ENCODE data around the gene SEMA6B.

Gene SEMA6B

GRCh38 chr19:4504891-4505569, 54.5 kb downstream of the SEMA6B start:
- Histone ChIP-seq H3K27me3 (ENCODE audit: insufficient read depth, low read depth) (no peaks in the 10 kb centered on the region; the same call in 1 of the 2 replicates), H3K4me2 (no peak overlapping the region), H3K4me3 (IDR thresholded peaks at IDR 0.05; ENCODE audit: insufficient read depth, low read depth, low read length) (no peak overlapping the region), H3K9ac (no peak overlapping the region), H3K79me2 (ENCODE audit: insufficient read depth, low read depth) (no peaks in the 10 kb centered on the region), H2AFZ (ENCODE audit: low read depth) (no peak overlapping the region), H3K27ac (no peak overlapping the region), H3K36me3 (ENCODE audit: insufficient read depth) (no peaks in the 10 kb centered on the region), H4K20me1 (ENCODE audit: insufficient read depth) (no peaks in the 10 kb centered on the region), H3K4me1 (ENCODE audit: low read depth, poor library complexity, severe bottlenecking) (no peaks in the 10 kb centered on the region)
- TF ChIP-seq CTCF (conservative IDR thresholded peaks at IDR 0.05; ENCODE audit: low read depth, low read length), result no peak

- TF ChIP-seq CTCF (conservative IDR thresholded peaks at IDR 0.05; ENCODE audit: low read depth, low read length), result no peak
- Histone ChIP-seq H3K27ac (no peak overlapping the region), H3K4me2 (no peak overlapping the region), H3K79me2 (ENCODE audit: insufficient read depth, low read depth) (no peaks in the 10 kb centered on the region), H2AFZ (ENCODE audit: low read depth) (no peak overlapping the region), H3K27me3 (ENCODE audit: insufficient read depth, low read depth) (no peaks in the 10 kb centered on the region; the same call in 1 of the 2 replicates), H3K4me1 (ENCODE audit: low read depth, poor library complexity, severe bottlenecking) (no peaks in the 10 kb centered on the region), H3K4me3 (IDR thresholded peaks at IDR 0.05; ENCODE audit: insufficient read depth, low read depth, low read length) (no peak overlapping the region), H3K9ac (no peak overlapping the region), H3K36me3 (ENCODE audit: insufficient read depth) (no peaks in the 10 kb centered on the region), H4K20me1 (ENCODE audit: insufficient read depth) (no peaks in the 10 kb centered on the region)
Measured at GRCh38 chr19:4504297-4504701, 55.2 kb downstream of the SEMA6B start.

GRCh38 chr19:4503825-4504170, 55.7 kb downstream of the SEMA6B start:
- H3K36me3 ChIP-seq (ENCODE audit: insufficient read depth), result no peaks in the 10 kb centered on the region
- no peaks in the 10 kb centered on the region for H3K79me2 ChIP-seq (ENCODE audit: insufficient read depth, low read depth)
- no peaks in the 10 kb centered on the region for H4K20me1 ChIP-seq (ENCODE audit: insufficient read depth)
- H3K9ac ChIP-seq, result no peak overlapping the region
- no peaks in the 10 kb centered on the region for H3K4me1 ChIP-seq (ENCODE audit: low read depth, poor library complexity, severe bottlenecking)
- no peak for TF ChIP-seq CTCF (conservative IDR thresholded peaks at IDR 0.05; ENCODE audit: low read depth, low read length)
- H2AFZ ChIP-seq (ENCODE audit: low read depth), result no peak overlapping the region
- H3K4me3 ChIP-seq (IDR thresholded peaks at IDR 0.05; ENCODE audit: insufficient read depth, low read depth, low read length), result no peak overlapping the region
- H3K4me2 ChIP-seq, result no peak overlapping the region
- no peaks in the 10 kb centered on the region for H3K27me3 ChIP-seq (ENCODE audit: insufficient read depth, low read depth)
- no peak overlapping the region for H3K27ac ChIP-seq

- no peak for TF ChIP-seq CTCF (conservative IDR thresholded peaks at IDR 0.05; ENCODE audit: low read depth, low read length)
- no peaks in the 10 kb centered on the region for H3K4me1 ChIP-seq (ENCODE audit: low read depth, poor library complexity, severe bottlenecking)
- no peaks in the 10 kb centered on the region for H4K20me1 ChIP-seq (ENCODE audit: insufficient read depth)
- no peak overlapping the region for H3K4me2 ChIP-seq
- H3K9ac ChIP-seq, result no peak overlapping the region
- H3K4me3 ChIP-seq (IDR thresholded peaks at IDR 0.05; ENCODE audit: insufficient read depth, low read depth, low read length), result no peak overlapping the region
- H3K36me3 ChIP-seq (ENCODE audit: insufficient read depth), result no peaks in the 10 kb centered on the region
- H3K27ac ChIP-seq, result no peak overlapping the region
- no peaks in the 10 kb centered on the region for H3K27me3 ChIP-seq (ENCODE audit: insufficient read depth, low read depth)
- H3K79me2 ChIP-seq (ENCODE audit: insufficient read depth, low read depth), result no peaks in the 10 kb centered on the region
- no peak overlapping the region for H2AFZ ChIP-seq (ENCODE audit: low read depth)
Measured at GRCh38 chr19:4503132-4503824, 56.2 kb downstream of the SEMA6B start.
